Heart right ventricle (tissue), 16 donors: Measurements from ENCODE around the gene FAM13C. TPM values are rescaled to one million over a fixed set of nuclear protein-coding genes. Genes with fewer than 3 reads are reported as not detected.

Source experiments
- ATAC-seq, 8 donors: fragments of 200-7000 bp; cut with Tn5 transposase; one replicate each; pipeline ENCODE4 v1.9.1; 2020; ENCODE audit warnings: mild to moderate bottlenecking in 8 of 8, moderate library complexity in 8 of 8, moderate number of reproducible peaks in 1 of 8
- DNase-seq, 2 donors: peaks; one replicate each; pipeline ENCODE4 v3.0.0-alpha.2; 2020
- H3K27ac ChIP-seq, 10 donors: fragments of 200-600 bp; sonication (generic) in 2 of 10; one replicate each; pipeline versions ENCODE4 v1.5.0 to v1.8.0; 2020 to 2022; ENCODE audit warnings: mild to moderate bottlenecking in 3 of 10
- H3K27me3 ChIP-seq, 7 donors: fragments of 200-600 bp; one replicate each; pipeline ENCODE4 v1.8.0; 2021 to 2022; ENCODE audit warnings: mild to moderate bottlenecking in 2 of 7
- H3K36me3 ChIP-seq, 9 donors: fragments of 200-600 bp; sonication (generic) in 1 of 9; one replicate each; pipeline versions ENCODE4 v1.5.0 to v1.8.0; 2020 to 2022; ENCODE audit warnings: mild to moderate bottlenecking in 2 of 9
- H3K4me1 ChIP-seq, 9 donors: fragments of 200-600 bp; sonication (generic) in 1 of 9; one replicate each; pipeline versions ENCODE4 v1.5.0 to v1.8.0; 2020 to 2022; ENCODE audit warnings: mild to moderate bottlenecking in 4 of 9
- H3K4me3 ChIP-seq, 10 donors: fragments of 200-600 bp; sonication (generic) in 2 of 10; one replicate each; pipeline versions ENCODE4 v1.5.0 to v1.8.0; 2020 to 2022; ENCODE audit warnings: mild to moderate bottlenecking in 7 of 10, moderate library complexity in 2 of 10
- H3K9me3 ChIP-seq, 11 donors: fragments of 200-600 bp in 10 of 11; sonication (generic) in 2 of 11; one replicate each; pipeline versions ENCODE4 v1.5.0 to v1.8.0; 2013 to 2022; ENCODE audit warnings: mild to moderate bottlenecking in 2 of 11, control low read depth in 1 of 11, moderate library complexity in 1 of 11
- CTCF ChIP-seq, 9 donors: fragments of 200-600 bp; sonication (generic) in 2 of 9; IDR thresholded peaks; one replicate each; pipeline versions ENCODE4 v1.5.0 to v1.8.0; 2021 to 2022; ENCODE audit warnings: antibody characterized with exemption in 9 of 9, mild to moderate bottlenecking in 5 of 9, moderate library complexity in 1 of 9
- WGBS, 2 donors: extraction: QIAGEN DNeasy Blood & Tissue Kit; methylation state at CpG; one replicate each; pipeline ENCODE4 v1.1.7; 2013; ENCODE audit warnings: inconsistent platforms in 1 of 2; 5-methylcytosine and 5-hydroxymethylcytosine counted together
- intact Hi-C, 10 donors: fragments of 100-400 bp; cut with DNase I; formaldehyde crosslinking; loops; one replicate each; pipeline versions ENCODE4 v1.11.1 to v1.14.2; 2022
- polyA plus RNA-seq, 2 donors: library from polyadenylated mRNA; stranded (reverse); fragments of 200-250 nt; gene quantifications; one replicate each; pipeline ENCODE4 v1.2.3, GENCODE V29; 2013
- total RNA-seq, 10 donors: library from RNA; stranded (reverse); fragmentation: NEBNext Ultra II Directional in 3 of 10; extraction: Animal tissue kit (Norgen Biotek cat#: 25700) in 3 of 10; gene quantifications; one replicate each; pipeline versions ENCODE4 v1.2.1 to v1.2.4, GENCODE V29; 2021 to 2023
- donor health status: Arrhythmogenic right ventricular cardiomyopathy.
- donor health status: ischemic (EF 13 %, LVEDD 7.1; RV severe dilation, severe dysfunction).
- donor health status: healthy with polysubstance abuse.
- donor health status: DM: no; HTN: yes; CAD: no.
- donor health status: DM: no; HTN: no; CAD: no.
- donor health status: ischemic (EF 25% LVEDD 6.9; RV normal size, moderate dysfunction).
- donor health status: ischemic (EF 25% LVEDD 5.7; RV mildly dilated, moderate dysfunction).
- donor health status: healthy.
- donor health status: DM: yes; HTN: yes; CAD: no.
- donor health status: Ischemic cardiomyopathy.
- donor health status: ischemic (EF 35%, LVEDD 5.7; RV mildly dilated, moderate dysfunction).
- donor health status: nonischemic (EF 11% LVEDD 7.7; RV severe dilation, severe dysfunction).
- donor health status: DM: yes; HTN: yes; CAD: no.
- donor health status: PGD.
- donor health status: ischemic (EF 29% LVEDD 5.4; RV normal size, mild dysfunction).
- donor health status: nonischemic (EF 23%, LVEDD 6.1; RV moderate dilation, normal function).

The FAM13C gene
- total and polyA plus RNA-seq, 12 donors, result 1.5 to 14.6 (median 7.0) TPM

GRCh38 chr10:59319854-59320253, 42.5 kb downstream of the FAM13C start:
- H3K4me1 ChIP-seq, result peaks cover 0 to 58% (median 31%) of the 10 kb centered on the region in 9 donors
- H3K27ac ChIP-seq, result peak overlapping the region in 1 of 10 donors; percentile 31
- ATAC-seq, result no peak
- peaks cover 0 to 7% (median 0%) of the 10 kb centered on the region in 11 donors for H3K9me3 ChIP-seq
- no peak overlapping the region for H3K4me3 ChIP-seq
- intact Hi-C loops, result no loop called here
- TF ChIP-seq CTCF (IDR thresholded peaks at IDR 0.05), result no peak
- DNase-seq, result no peak
- peaks cover 0 to 37% (median 0%) of the 10 kb centered on the region in 9 donors for H3K36me3 ChIP-seq
- no peaks in the 10 kb centered on the region for H3K27me3 ChIP-seq

- Histone ChIP-seq H3K4me3 (no peak overlapping the region), H3K27ac (no peak overlapping the region), H3K9me3 (peaks cover 0 to 3% (median 0%) of the 10 kb centered on the region in 11 donors), H3K4me1 (peaks cover 0 to 68% (median 30%) of the 10 kb centered on the region in 9 donors), H3K27me3 (no peaks in the 10 kb centered on the region), H3K36me3 (peaks cover 0 to 17% (median 0%) of the 10 kb centered on the region in 9 donors)
- ATAC-seq, result no peak
- no peak for TF ChIP-seq CTCF (IDR thresholded peaks at IDR 0.05)
- WGBS, 2 donors, result 96 to 98% methylated on average over 2 of the region's 2 CpGs
- no peak for DNase-seq
- intact Hi-C loops, result no loop called here
Observed at GRCh38 chr10:59317066-59317465, 45.3 kb downstream of the FAM13C start.

- Histone ChIP-seq H3K4me1 (peaks cover 0 to 80% (median 42%) of the 10 kb centered on the region in 9 donors), H3K4me3 (no peak overlapping the region), H3K27me3 (no peaks in the 10 kb centered on the region), H3K9me3 (no peaks in the 10 kb centered on the region), H3K27ac (peak overlapping the region in 5 of 10 donors; percentile 25 to 78 (median 56)), H3K36me3 (peaks cover 0 to under 1% (median 0%) of the 10 kb centered on the region in 9 donors)
- ATAC-seq, result peak in 7 of 8 donors; percentile 41 to 88 (median 75)
- peak in 1 of 2 donors; percentile 43 for DNase-seq
- no peak for TF ChIP-seq CTCF (IDR thresholded peaks at IDR 0.05)
- intact Hi-C loops, result loop anchor here in 1 of 10 donors (2.0 kb wide), 1 partner anchor 47 kb away; the partner anchor contains the start of gene FAM13C
Observed at GRCh38 chr10:59315465-59315864, 46.9 kb downstream of the FAM13C start.

GRCh38 chr10:59314268-59314667, 48.1 kb downstream of the FAM13C start:
- no peak for TF ChIP-seq CTCF (IDR thresholded peaks at IDR 0.05)
- H3K27ac ChIP-seq, result peak overlapping the region in 5 of 10 donors; percentile 25 to 78 (median 56)
- H3K27me3 ChIP-seq, result no peaks in the 10 kb centered on the region
- H3K4me3 ChIP-seq, result no peak overlapping the region
- DNase-seq (no peak), ATAC-seq (peak in 1 of 8 donors; percentile 48)
- WGBS, 2 donors, result 67 to 77% methylated on average over 2 of the region's 2 CpGs
- intact Hi-C loops, result loop anchor here in 4 of 10 donors (2.0 to 5.0 kb wide), 3 partner anchors 48 to 53 kb away; partner anchors contain the start of gene FAM13C (in 3 of the 4)
- peaks cover 0 to 88% (median 50%) of the 10 kb centered on the region in 9 donors for H3K4me1 ChIP-seq
- H3K36me3 ChIP-seq, result no peaks in the 10 kb centered on the region
- H3K9me3 ChIP-seq, result no peaks in the 10 kb centered on the region
